Lung (tissue), 12 donors: ENCODE measurements around the gene BNIP5. TPM values are rescaled to one million over a fixed set of nuclear protein-coding genes. Genes with fewer than 3 reads are reported as not detected.

Experiments used
- ATAC-seq: fragments of 200-7000 bp; cut with Tn5 transposase; one replicate; pipeline ENCODE4 v1.9.1; 2020; ENCODE audit warnings: moderate number of reproducible peaks; ENCODE audit not compliant: insufficient read depth, low FRiP score
- DNase-seq, 3 donors: peaks; one replicate each; pipeline ENCODE4 v3.0.0-alpha.2; 2013 to 2017
- H3K27ac ChIP-seq, 2 donors: one replicate each; pipeline ENCODE4 v1.5.1; 2013; ENCODE audit warnings: mild to moderate bottlenecking in 2 of 2, moderate library complexity in 2 of 2, control low read depth in 1 of 2, inconsistent platforms in 1 of 2, low read depth in 1 of 2, low read length in 1 of 2
- H3K27me3 ChIP-seq, 3 donors: one replicate each; pipeline ENCODE4 v1.5.1; 2013; ENCODE audit warnings: low read length in 2 of 3; ENCODE audit not compliant: control insufficient read depth in 3 of 3, insufficient read depth in 3 of 3
- H3K36me3 ChIP-seq, 4 donors: one replicate each; pipeline ENCODE4 v1.5.1; 2013; ENCODE audit warnings: low read length in 4 of 4, mild to moderate bottlenecking in 1 of 4, moderate library complexity in 1 of 4; ENCODE audit not compliant: control insufficient read depth in 4 of 4, insufficient read depth in 4 of 4
- H3K4me1 ChIP-seq, 5 donors: one replicate each; pipeline ENCODE4 v1.5.1; 2013; ENCODE audit warnings: low read length in 5 of 5, mild to moderate bottlenecking in 2 of 5, moderate library complexity in 1 of 5; ENCODE audit not compliant: control insufficient read depth in 5 of 5, insufficient read depth in 5 of 5
- H3K4me3 ChIP-seq: one replicate; pipeline ENCODE4 v1.5.1; 2013; ENCODE audit warnings: mild to moderate bottlenecking, control low read depth, moderate library complexity
- H3K9ac ChIP-seq, 2 donors: one replicate each; pipeline ENCODE4 v1.5.1; 2013; ENCODE audit warnings: low read length in 2 of 2, control low read depth in 1 of 2; ENCODE audit not compliant: insufficient read depth in 1 of 2
- H3K9me3 ChIP-seq, 4 donors: one replicate each; pipeline ENCODE4 v1.5.1; 2013; ENCODE audit warnings: low read length in 3 of 4, mild to moderate bottlenecking in 1 of 4, moderate library complexity in 1 of 4; ENCODE audit not compliant: control insufficient read depth in 4 of 4, insufficient read depth in 3 of 4
- WGBS, 2 donors: extraction: QIAGEN DNeasy Blood & Tissue Kit; methylation state at CpG; one replicate each; pipeline ENCODE4 v1.1.7; 2013; 5-methylcytosine and 5-hydroxymethylcytosine counted together
- polyA plus RNA-seq, 2 donors: library from polyadenylated mRNA; stranded (reverse); fragments of 200-250 nt; gene quantifications; one replicate each; pipeline ENCODE4 v1.2.1, GENCODE V29; 2013
- total RNA-seq, 2 donors: library from RNA; depleted of rRNA in 1 of 2; stranded (reverse); fragments of >200 nt in 1 of 2; gene quantifications; one replicate each; pipeline ENCODE4 v1.2.1, GENCODE V29; 2014 to 2021
- TF ChIP-seq, protein P1 (sequence below): IDR thresholded peaks from 2 replicates; pipeline ENCODE4 v1.5.1; 2012; ENCODE audit warnings: mild to moderate bottlenecking; ENCODE audit errors: control extremely low read depth, extremely low read depth
- donor health status: control.
- donor health status: control.
- donor health status: Bipolar disorder and iron deficiency.
- donor health status: healthy.
- donor health status: DM: yes; HTN: yes; CAD: no.

The BNIP5 gene
- total and polyA plus RNA-seq, 4 donors = 0.02 to 0.09 (median 0.06) TPM; not detected in 1

GRCh38 chr6:36362551-36363370 lies 26.1 kb upstream of the BNIP5 start:
- TF ChIP-seq, protein P1, sequence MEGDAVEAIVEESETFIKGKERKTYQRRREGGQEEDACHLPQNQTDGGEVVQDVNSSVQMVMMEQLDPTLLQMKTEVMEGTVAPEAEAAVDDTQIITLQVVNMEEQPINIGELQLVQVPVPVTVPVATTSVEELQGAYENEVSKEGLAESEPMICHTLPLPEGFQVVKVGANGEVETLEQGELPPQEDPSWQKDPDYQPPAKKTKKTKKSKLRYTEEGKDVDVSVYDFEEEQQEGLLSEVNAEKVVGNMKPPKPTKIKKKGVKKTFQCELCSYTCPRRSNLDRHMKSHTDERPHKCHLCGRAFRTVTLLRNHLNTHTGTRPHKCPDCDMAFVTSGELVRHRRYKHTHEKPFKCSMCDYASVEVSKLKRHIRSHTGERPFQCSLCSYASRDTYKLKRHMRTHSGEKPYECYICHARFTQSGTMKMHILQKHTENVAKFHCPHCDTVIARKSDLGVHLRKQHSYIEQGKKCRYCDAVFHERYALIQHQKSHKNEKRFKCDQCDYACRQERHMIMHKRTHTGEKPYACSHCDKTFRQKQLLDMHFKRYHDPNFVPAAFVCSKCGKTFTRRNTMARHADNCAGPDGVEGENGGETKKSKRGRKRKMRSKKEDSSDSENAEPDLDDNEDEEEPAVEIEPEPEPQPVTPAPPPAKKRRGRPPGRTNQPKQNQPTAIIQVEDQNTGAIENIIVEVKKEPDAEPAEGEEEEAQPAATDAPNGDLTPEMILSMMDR = no peak
- peaks cover 0 to 6% (median 0%) of the 10 kb centered on the region in 5 donors for H3K4me1 ChIP-seq
- WGBS, 2 donors = 68 to 82% methylated on average over 25 of the region's 25 CpGs
- H3K27ac ChIP-seq = no peak overlapping the region
- ATAC-seq (no peak), DNase-seq (no peak)
- peaks cover 0 to 4% (median 0%) of the 10 kb centered on the region in 4 donors for H3K36me3 ChIP-seq
- H3K9me3 ChIP-seq = no peaks in the 10 kb centered on the region
- no peaks in the 10 kb centered on the region for H3K27me3 ChIP-seq
- H3K9ac ChIP-seq = no peak overlapping the region
- no peak overlapping the region for H3K4me3 ChIP-seq

GRCh38 chr6:36361071-36361470 lies 24.4 kb upstream of the BNIP5 start:
- DNase-seq (no peak), ATAC-seq (no peak)
- TF ChIP-seq, protein P1 = no peak
- H3K27me3 ChIP-seq = no peaks in the 10 kb centered on the region
- H3K27ac ChIP-seq = no peak overlapping the region
- no peak overlapping the region for H3K9ac ChIP-seq
- H3K36me3 ChIP-seq = peaks cover 0 to 4% (median 0%) of the 10 kb centered on the region in 4 donors
- no peak overlapping the region for H3K4me3 ChIP-seq
- no peaks in the 10 kb centered on the region for H3K9me3 ChIP-seq
- WGBS, 2 donors = 91 to 92% methylated on average over 11 of the region's 11 CpGs
- peaks cover 0 to 6% (median 0%) of the 10 kb centered on the region in 5 donors for H3K4me1 ChIP-seq

DNA sequence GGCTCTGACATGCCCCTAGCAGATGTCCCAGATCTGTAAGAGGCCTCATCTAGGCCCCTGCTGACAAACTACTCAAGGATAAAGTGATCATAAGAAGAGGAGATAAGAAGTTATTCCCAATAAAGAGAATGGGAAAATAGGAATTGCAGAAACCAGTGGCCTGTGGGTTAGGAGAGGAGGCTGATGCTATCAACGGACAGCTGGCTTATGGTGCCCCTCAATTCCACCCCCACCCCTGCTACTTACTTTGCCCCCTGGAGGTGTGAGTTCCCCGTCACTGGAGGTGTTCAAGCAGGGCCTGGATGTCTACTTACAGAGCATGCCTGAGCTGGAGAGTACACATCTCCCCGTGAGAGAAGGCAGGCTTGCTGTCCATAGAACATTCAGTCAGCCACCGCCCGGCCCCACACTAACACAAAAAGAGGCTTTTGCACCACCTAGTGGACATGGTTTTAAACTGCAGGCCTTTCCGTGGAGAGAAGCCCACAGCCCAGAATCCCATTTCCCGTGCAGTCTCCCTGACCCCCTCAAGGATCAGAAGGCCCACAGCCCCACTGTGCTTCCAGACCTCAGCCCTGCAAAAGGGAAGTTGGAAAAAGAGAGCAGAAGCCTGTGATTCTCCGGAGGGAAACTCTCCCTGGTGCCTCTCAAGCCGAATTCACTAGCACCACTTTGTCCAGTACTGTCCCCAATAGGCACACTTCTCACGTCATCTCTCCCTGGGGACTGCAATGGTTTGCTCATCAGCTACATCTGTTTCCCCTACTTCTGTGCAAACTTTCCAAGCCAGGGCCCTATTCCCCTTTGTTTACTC lies 23.8 kb upstream of the BNIP5 start:
- Histone ChIP-seq H3K9ac (no peak overlapping the region), H3K27ac (no peak overlapping the region), H3K27me3 (no peaks in the 10 kb centered on the region), H3K36me3 (peaks cover 0 to 4% (median 0%) of the 10 kb centered on the region in 4 donors), H3K4me1 (peaks cover 0 to 7% (median 0%) of the 10 kb centered on the region in 5 donors), H3K9me3 (no peaks in the 10 kb centered on the region), H3K4me3 (no peak overlapping the region)
- TF ChIP-seq, protein P1 = peak; percentile 84
- 26 to 27% methylated on average over 10 of the region's 10 CpGs for WGBS, 2 donors
- ATAC-seq (peak; percentile 80), DNase-seq (peak; percentile 83 to 89 (median 85))
